Measurements from ENCODE around the gene KCNJ10. TPM values are rescaled to one million over a fixed set of nuclear protein-coding genes. Genes with fewer than 3 reads are reported as not detected.
A peak's percentile ranks its signal among the peaks of the same experiment; 100 is the strongest.

Gene KCNJ10
- total and polyA plus RNA-seq, 8 donors, result 0.05 to 0.09 (median 0.08) TPM; not detected in 5

- peaks cover 3 to 19% (median 17%) of the 10 kb centered on the region in 3 donors for H3K4me1 ChIP-seq
- FAIRE-seq (peak; percentile 43), DNase-seq (peak; percentile 93 to 98 (median 96)), ATAC-seq (peak; percentile 97 to 98 (median 98))
- H3K27ac ChIP-seq, result peak within 1 kb of the TSS; percentile 61 to 81 (median 70)
- no peak for TF ChIP-seq CTCF (IDR thresholded peaks at IDR 0.05)
- no peaks in the 10 kb centered on the region for H3K9me3 ChIP-seq
- intact Hi-C loops (cut with DNase I), result no loop called here
- H3K4me3 ChIP-seq, result peak within 1 kb of the TSS; percentile 50 to 76 (median 66)
- H3K27me3 ChIP-seq, result no peaks in the 10 kb centered on the region
- no peaks in the 10 kb centered on the region for H3K36me3 ChIP-seq
- WGBS, 2 donors, result 0 to 1% methylated on average over 60 of the region's 60 CpGs
Observed at GRCh38 chr1:160031365-160032164, 38.4 kb downstream of the KCNJ10 start, which contains the start of gene PIGM. PIGM (minus strand) TSS chr1:160031990; CDS start chr1:160031739, 251 bp downstream.

- Histone ChIP-seq H3K4me3 (peak overlapping the region; percentile 50 to 76 (median 66)), H3K27ac (peak overlapping the region; percentile 61 to 81 (median 70)), H3K4me1 (peaks cover 3 to 19% (median 17%) of the 10 kb centered on the region in 3 donors), H3K36me3 (no peaks in the 10 kb centered on the region), H3K9me3 (no peaks in the 10 kb centered on the region), H3K27me3 (no peaks in the 10 kb centered on the region)
- WGBS, 2 donors, result 3% methylated on average over 23 of the region's 23 CpGs
- TF ChIP-seq CTCF (IDR thresholded peaks at IDR 0.05), result no peak
- ATAC-seq, result peak; percentile 17 to 39 (median 39)
- FAIRE-seq, result no peak
- DNase-seq, result no peak
- intact Hi-C loops (cut with DNase I), result no loop called here
Observed at GRCh38 chr1:160030657-160031364, 39.1 kb downstream of the KCNJ10 start.

- H3K27ac ChIP-seq, result no peak overlapping the region
- H3K9me3 ChIP-seq, result no peaks in the 10 kb centered on the region
- TF ChIP-seq CTCF (IDR thresholded peaks at IDR 0.05), result no peak
- DNase-seq (no peak), ATAC-seq (no peak), FAIRE-seq (no peak)
- no peaks in the 10 kb centered on the region for H3K36me3 ChIP-seq
- no peaks in the 10 kb centered on the region for H3K27me3 ChIP-seq
- no peak overlapping the region for H3K4me3 ChIP-seq
- H3K4me1 ChIP-seq, result peaks cover 3 to 19% (median 17%) of the 10 kb centered on the region in 3 donors
- intact Hi-C loops (cut with DNase I), result no loop called here
Observed at GRCh38 chr1:160028426-160028825, 41.5 kb downstream of the KCNJ10 start.

- no peak for ATAC-seq
- FAIRE-seq, result no peak
- Histone ChIP-seq H3K4me1 (peaks cover 3 to 12% (median 8%) of the 10 kb centered on the region in 3 donors), H3K9me3 (no peaks in the 10 kb centered on the region), H3K4me3 (no peak overlapping the region), H3K27me3 (no peaks in the 10 kb centered on the region), H3K27ac (no peak overlapping the region), H3K36me3 (no peaks in the 10 kb centered on the region)
- WGBS, 2 donors, result 89 to 95% methylated on average over 1 of the region's 1 CpG
- TF ChIP-seq CTCF (IDR thresholded peaks at IDR 0.05), result no peak
- no peak for DNase-seq
- intact Hi-C loops (cut with DNase I), result no loop called here
Observed at GRCh38 chr1:160025314-160025713, 44.6 kb downstream of the KCNJ10 start.

Data from pancreas (tissue), 10 donors.